HG03521 (cell line): ENCODE measurements around the gene TMBIM1.

Source experiments
- ATAC-seq: cut with Tn5 transposase; IDR thresholded peaks from one replicate; pipeline ENCODE4 v1.9.1; 2021; ENCODE audit warnings: mild to moderate bottlenecking, moderate library complexity; ENCODE audit not compliant: unreplicated experiment

The TMBIM1 gene

GRCh38 chr2:218292048-218293014 lies at the start of gene TMBIM1:
Gene TMBIM1, minus strand, starts transcription at chr2:218292503. Its CDS starts 10,362 bp downstream, at chr2:218282141.
- peak; percentile 69 for ATAC-seq

- ATAC-seq = no peak
These were observed 49.1 kb upstream of the TMBIM1 start for GRCh38 chr2:218341381-218341780.

DNA sequence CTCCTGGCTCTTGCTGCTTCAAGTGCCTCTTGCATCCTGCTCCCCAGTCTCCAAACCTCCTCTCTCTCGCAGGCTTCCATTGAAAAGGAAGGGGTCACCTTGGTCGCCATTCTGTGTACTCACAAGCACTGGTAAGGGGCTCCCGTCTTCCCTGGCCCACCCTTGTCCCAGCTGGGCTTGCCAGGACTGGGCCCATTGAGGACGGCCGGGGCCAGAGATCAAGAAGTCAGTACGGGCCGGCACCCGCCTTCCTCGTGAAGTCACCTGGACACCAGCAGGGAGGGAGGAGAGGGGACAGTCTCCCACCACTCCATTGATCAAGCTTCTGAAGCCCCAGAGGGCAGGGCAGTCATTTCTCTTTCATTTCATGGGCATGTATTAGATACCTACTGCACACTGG lies 48.4 kb upstream of the TMBIM1 start:
- ATAC-seq = no peak

GRCh38 chr2:218334531-218334930 lies 42.2 kb upstream of the TMBIM1 start:
- ATAC-seq = no peak

GRCh38 chr2:218332920-218333645 lies 40.8 kb upstream of the TMBIM1 start:
- no peak for ATAC-seq

- ATAC-seq = no peak
These were observed 40.0 kb upstream of the TMBIM1 start for GRCh38 chr2:218332288-218332687.

GRCh38 chr2:218331745-218332144 lies 39.4 kb upstream of the TMBIM1 start:
- ATAC-seq = no peak

GRCh38 chr2:218329826-218330593 lies 37.7 kb upstream of the TMBIM1 start:
- no peak for ATAC-seq

GRCh38 chr2:218329027-218329825 lies 36.9 kb upstream of the TMBIM1 start:
- ATAC-seq = no peak

GRCh38 chr2:218328294-218328693 lies 36.0 kb upstream of the TMBIM1 start:
- no peak for ATAC-seq

DNA sequence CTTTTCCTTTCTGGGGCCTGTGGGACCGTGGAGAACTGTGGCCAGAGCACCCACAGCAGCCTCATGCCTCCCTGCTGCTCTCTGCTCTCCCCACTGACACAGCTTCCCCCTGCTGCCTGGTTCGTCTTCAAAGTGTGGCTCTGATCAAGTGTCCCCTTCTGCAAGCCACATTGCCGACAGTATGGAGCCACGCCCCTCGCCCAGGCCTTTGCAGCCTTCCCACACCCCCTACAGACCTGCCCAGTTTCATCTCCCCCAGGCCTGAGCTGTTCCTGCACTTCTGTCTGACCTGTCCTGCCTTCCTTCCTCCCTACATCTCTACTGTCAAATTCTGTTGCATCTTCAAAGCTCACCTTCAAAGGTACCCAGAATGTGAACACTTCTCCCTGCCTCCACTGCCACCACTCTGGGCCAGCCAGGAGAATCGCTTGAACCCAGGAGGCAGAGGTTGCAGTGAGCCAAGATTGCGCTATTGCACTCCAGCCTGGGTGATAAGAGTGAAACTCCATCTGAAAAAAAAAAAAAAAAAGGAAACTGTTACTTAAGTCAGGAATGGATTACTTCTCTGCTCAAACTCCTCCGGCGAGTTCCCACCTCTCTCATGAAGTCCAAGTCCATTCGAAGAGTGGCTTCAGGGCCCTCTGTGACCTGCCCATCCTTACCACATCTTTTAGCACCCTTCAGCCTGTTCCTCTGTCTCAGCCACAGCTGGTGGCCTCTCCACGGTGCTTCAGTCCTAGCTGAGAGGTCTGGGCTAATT lies 35.3 kb upstream of the TMBIM1 start:
- ATAC-seq = no peak

DNA sequence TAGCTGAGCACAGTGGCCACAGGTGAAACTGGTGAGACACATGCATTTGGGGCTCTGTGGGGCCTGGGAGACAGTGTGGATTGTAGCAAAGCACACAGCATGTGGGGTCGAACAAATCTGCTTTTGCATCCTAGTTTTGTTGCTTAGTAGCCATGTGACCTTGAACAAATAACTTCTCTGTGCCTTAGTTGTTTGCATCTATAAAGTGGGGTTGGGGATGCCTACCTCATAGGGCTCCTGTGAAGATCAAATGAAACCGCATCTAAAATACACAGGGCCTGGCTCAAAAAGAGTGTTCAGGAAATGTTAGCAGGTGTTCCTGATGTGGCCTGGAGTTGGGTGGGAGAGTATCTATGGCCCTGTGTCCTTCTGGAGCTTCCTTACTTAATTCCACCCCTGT lies 34.0 kb upstream of the TMBIM1 start:
- no peak for ATAC-seq

- ATAC-seq = no peak
These were observed 33.4 kb upstream of the TMBIM1 start for GRCh38 chr2:218325566-218326160.

- no peak for ATAC-seq
These were observed 31.5 kb upstream of the TMBIM1 start for GRCh38 chr2:218323526-218324472.

- peak; percentile 70 for ATAC-seq
These were observed 30.6 kb upstream of the TMBIM1 start for GRCh38 chr2:218322768-218323525.

GRCh38 chr2:218320704-218321336 lies 28.5 kb upstream of the TMBIM1 start:
- no peak for ATAC-seq

DNA sequence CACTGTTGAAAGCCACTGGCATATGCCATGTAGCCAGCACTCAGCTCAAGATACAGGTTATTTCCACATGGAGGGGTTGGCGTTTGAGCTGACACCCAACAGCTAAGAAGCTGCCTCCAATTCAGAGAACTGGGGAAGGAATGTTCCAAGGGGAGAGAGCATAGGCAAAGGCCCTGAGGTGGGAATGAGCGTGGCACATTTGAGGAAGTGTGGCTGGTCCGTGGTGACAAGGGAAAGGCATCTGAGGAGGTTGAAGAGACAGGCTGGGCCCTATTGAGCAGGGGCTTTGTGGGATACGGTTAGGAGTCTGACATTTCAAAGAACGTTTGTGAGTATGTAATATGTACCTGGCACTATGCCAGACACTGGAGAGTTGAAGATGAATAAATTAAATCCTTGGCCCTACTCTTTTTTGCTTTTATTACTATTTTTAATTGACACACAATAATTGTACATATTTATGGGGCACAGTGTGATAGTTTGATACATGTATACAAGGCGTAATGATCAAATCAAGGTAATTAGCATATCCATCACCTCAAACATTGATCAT lies 27.6 kb upstream of the TMBIM1 start:
- no peak for ATAC-seq
